ENCODE data around the gene ACTR1A.
A peak's percentile ranks its signal among the peaks of the same experiment; 100 is the strongest.
"Not testable (repeated sequence)": the region's sequence is repeated elsewhere in the genome, so short reads cannot be mapped to it uniquely, and the experiment has no call there.

The ACTR1A gene

DNA sequence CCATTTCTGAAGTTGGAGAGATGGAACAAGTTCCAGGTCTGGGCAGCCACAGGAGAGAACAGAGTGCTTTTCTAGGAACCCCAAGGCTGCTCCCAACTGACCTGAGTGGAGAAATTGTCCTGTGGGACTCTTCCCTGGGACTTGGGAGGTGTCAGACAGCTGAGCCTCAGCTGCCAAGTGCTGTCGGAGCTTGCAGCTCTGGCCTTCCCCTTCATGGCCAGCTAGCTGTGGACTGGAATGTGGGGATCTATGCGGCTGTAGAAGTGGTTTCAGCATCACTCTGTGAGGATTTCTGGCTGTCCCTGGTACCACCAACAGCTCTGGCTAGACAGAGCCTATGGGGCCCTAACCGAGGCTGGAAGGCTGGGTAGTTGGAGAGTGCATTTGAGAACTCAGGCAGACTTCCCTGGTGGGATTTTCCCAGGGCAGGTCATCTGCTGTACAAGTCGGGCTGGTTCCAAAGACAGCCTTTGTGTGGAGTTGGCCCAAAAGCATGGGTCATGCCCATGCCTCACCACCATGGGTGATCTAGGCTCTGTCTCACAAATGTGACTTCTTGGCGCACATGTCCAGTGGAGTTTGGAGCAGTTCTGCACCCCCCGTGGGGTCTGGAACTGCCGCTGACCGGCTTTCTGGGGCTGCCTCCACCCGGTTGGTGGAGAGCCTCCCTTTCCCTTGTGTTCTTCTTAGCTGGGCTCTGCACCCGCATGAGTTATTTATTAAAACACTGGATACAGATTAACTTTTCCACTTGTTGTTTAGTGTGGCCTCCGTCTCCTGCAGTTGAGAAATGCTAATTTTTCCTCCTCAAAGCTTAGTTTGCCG, 12.2 kb upstream of the ACTR1A start:
- no peak for FAIRE-seq

DNA sequence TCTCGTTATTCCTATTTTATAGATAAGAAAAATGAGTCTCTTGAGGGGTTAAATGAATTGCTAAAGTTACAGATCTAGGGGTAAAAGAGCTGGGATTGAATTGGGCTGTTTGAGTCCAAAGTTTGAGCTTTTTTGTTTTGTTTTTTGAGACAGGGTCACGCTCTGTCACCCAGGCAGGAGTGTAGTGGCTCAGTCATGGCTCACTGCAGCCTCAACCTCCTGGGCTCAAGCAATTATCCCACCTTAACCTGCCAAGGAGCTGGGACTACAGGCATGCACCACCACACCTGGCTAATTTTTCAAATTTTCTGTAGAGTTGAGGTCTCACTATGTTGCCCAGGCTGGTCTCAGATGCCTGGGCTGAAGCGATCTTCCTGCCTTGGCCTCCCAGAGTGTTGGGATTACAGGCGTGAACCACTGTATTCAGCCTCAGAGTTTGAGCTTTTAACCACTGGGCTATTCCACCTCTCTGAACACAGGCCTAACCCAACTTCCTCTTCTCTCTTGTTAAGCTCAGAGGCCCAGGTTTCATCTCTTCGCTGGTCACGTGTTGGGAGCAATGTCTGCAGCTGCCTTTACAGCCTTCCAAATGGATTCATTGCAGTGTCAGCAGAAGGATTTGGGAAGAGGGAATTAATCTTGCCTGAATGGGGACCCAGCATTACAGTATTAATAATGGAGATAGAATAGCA, 9.2 kb upstream of the ACTR1A start:
- FAIRE-seq = no peak

DNA sequence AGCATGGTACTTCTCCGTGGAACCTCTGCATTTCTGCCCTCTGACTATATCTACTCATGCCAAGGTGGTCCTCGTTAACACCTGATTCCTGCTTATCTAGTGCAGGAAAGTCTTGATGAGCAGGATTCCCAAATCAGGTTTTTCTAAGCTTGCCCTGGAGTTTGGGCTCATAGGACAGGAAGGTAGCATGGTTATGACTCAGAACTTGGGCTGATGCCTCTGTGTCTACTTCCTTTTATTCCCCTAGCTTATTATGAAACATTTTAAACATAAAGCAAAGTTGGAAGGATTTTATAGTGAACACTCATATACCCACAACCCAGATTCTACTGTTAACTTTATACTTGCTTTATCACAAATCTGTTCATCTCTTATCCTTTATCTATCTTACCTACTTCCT, 6.9 kb upstream of the ACTR1A start:
- FAIRE-seq = no peak

DNA sequence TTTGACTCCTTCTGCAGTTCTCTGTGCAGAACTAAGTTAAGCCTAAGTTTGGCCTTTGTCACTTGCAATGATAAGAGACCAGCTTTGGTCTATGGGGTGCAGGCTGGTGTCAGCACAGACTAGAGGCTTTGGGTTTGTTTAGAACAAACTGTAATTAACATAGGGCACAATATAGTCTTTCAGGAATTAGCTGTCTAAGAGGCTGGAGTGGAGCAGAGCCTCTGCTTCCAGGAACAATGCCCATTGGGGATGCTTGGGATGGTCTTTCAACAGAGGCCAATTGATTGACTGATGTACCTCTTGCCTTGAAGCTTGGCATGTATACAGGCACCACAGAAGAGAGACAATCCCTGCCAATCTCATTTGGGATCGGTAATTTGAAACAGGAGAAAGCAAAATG, 6.0 kb upstream of the ACTR1A start:
- FAIRE-seq = no peak

DNA sequence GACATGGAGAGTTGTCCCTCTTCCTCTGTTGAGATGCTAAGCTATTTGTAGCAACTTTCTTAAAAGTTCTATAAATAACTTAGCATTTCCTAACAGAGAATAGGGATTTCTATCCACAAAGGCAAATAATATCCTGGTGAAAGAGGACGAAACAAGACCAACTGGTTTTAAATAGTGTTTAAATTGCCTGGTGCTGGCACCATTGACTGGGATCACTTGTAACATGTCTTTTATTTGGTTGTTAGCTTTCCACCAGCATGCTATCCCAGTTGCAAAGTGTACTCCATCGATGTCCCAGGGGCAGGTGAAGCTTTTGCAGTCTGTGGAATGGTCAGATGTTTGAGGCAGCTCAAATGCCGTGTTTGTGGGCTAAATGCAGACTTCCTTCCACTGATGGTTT, 5.0 kb upstream of the ACTR1A start:
- FAIRE-seq = no peak

DNA sequence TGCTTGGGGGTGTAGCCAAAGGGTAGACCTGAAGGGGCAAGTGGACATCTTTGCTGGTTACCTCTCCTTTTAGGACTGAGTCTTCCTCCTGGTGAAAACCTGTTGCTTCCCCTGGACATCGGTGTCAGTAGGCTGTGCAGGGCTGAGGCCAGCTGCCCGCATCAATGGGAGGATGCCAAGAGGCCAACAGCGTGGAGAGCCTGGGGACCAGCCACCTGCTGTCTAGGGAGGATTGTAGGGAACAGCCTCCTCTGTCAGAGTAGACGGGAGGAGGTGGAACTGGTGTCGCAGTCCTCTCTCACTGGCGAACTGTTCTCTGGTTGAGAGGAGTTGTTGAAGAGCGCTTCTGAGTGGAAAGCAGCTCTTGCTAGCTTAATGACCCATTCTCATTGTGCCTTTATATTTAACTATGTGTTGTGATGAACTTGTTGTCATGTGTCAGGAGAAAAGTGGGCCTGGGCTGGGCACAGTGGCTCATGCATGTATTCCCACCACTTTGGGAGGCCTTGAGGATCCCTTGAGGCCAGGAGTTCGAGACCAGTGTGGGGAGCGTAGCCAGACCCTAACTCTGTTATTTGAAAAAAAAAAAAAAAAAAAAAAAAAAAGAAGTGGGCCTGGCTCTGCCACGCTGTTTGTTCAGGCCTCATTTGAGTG, 3.1 kb upstream of the ACTR1A start:
- FAIRE-seq = no peak

DNA sequence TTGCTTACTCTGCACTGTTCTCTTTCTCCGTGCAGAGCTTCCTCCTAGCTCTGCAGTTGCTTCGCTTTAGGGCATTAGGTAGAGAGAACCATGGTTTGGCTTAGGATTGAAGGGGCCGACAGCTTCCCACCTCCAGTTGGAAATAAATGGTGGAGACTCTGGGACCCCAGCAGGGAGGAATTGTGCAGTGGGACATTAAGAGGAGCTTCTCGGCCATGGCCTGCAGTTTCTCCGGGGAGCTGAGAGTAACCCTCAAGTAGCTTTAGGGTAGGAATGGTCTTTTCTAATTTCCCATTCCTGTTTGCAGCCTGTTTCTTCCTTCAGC, 2.4 kb upstream of the ACTR1A start:
- FAIRE-seq = no peak

DNA sequence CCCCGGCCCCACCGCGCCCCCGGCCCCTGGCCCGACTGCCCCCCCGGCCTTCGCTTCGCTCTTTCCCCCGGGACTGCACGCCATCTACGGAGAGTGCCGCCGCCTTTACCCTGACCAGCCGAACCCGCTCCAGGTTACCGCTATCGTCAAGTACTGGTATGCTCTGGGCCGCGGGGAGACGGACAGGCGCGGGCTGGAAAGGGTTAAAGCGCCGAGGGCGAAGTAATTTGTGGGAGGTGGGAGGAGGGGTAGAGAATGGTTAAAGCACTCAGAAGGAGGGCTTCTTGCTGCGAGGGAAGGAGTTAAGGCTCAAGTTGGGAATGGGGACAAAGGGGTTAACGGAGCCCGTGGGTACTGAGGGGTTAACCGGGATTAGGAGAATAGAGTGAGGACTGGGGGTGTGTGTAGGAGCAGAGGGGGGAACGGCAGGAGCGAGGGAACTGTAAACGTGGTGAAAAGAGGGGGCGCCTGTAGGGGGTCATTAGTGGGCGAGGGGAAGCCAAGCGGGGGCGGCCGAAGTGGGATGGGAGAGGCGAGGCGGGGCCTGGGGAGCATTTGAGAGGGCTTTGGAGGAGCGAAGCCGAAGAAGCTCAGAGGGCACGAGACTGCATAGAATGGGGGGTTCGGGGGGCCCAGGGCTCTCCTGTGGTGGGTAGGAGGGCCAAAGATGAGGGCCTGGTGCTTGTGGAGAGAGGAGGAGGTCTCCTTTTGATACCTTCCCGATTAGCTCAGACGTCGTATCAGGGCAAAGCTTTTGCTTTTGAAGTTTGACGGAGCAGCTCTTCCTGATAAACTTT, 1.9 kb upstream of the ACTR1A start:
- FAIRE-seq = no peak

DNA sequence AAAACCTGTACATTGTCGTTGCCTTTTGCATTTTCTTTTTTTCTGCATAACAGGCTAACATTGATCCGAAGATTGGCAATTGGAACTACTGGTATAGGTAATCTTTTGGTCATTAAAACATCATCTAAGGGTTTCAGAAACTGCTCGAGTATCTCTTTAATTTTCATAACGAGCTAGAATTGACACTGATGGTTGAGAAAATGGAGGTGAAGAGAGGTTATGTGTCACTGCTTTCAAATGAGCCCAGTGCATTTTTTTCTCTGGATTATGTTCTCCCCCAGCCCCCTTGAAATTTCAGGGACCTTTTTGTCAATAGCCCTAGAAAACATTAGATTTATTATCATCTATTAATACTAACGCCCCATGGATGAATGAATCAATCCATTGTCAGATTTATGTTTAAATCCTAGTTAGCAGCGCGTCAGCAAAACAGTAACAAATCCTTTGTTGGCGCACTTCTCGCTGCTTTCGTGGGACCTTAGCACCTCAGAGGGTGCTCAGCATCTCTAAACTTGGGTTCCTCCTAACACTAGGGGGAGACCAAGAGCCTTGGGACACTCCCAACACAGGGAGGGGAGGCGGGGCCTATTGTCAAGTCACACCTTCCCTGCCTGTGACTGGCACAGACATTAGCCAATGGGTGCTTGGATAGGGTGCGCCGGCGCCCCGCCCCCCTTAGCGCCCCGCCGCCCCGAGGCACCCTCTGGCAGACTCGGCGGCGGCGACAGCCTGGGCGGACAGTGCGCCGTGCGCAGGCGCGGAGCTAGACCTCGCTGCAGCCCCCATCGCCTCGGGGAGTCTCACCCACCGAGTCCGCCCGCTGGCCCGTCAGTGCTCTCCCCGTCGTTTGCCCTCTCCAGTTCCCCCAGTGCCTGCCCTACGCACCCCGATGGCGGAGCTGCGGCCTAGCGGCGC, 1.0 kb upstream of the ACTR1A start, which contains the start of gene SUFU:
Gene SUFU, plus strand, starts transcription at position 709 of the 915 bp plus-strand sequence. Its CDS starts 181 bp downstream, at position 890.
- peak; percentile 77 for FAIRE-seq

DNA sequence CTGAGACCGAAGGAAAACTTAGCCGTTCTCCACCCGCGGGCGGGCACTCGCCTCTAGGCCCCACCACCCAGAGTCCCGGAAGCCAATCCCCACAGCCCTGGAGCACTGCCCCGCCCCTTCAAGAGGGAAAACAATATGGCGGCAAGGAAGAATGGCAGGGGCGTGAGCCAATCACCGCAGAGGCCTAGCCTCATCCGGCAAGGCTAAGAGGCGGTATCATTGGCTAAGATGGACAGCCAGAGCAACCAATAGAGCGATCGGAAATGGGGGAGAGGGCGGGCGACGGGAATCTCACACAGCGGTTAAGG, 529 bp downstream of the ACTR1A start:
- peak; percentile 96 for FAIRE-seq

DNA sequence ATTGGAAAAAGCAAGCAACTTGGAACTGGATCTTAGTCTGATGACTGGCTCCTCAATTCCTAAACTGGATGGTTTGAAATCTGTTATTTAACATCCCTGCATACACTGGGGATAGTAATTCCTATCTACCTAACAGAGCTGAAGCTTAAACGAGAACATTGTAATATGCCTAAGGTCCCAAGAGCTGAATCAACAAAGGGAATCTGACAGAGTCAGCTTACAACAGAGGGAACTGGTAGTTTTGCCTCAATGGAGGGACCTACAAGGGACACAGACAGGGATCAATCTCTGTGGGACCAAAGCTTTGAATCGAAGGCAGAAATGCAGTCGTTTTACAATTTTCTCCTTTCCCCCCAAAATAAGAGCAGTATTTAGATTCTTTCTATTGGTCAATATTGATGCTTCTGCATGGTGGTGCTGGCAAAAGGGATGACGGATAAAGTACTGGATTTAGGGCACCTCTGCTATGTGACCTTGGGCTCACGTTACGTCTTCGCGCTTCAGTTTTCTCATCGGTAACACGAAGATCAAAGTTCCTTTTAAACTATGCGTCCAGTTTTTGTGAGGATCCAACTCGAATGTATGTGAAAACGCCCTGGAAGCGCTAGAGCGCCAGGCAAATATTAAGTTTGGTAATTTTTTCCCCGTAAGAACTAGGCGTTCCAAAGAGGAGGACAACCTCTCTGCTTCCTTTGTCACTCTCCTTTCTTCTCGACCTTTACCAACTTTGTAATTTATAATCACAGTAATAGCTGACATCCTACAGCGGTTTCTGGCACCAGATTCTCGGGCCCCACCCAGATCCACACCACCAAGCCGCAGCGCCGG, 1.1 kb downstream of the ACTR1A start:
- no peak for FAIRE-seq

DNA sequence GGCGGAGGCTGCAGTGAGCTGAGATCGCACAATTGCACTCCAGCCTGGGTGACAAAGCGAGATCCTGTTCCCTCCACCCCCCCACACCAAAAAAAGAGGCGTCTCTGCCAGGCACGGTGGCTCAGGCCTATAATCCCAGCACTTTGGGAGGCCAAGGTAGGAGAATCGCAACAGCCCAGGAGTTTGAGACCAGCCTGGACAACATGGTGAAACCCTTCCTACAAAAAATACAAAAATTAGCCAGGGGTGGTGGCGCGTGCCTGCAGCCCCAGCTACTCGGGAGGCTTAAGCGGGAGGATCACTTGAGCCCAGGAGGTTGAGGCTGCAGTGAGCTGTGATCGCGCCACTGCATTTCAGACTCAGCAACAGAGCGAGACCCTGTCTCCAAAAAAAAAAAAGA, 1.8 kb downstream of the ACTR1A start:
- FAIRE-seq = not testable (repeated sequence)

DNA sequence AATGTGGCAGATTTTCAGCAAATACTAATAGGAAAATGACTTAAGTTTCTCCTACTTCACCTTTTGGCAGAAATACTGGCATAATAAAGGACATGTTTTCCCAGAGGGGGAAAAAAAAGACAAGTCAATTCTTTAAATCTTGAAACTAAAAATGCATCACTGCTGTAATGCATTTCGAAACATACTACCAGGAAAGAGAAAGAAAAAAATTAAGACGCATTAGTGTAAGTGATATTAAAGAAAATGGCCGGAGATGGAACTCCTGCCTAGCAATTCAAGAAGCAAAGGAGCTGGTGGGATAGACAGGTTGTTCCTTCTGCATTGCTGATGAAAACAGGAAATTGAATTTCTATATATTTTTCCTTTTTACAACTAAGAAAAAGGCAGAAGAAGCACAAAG, 3.2 kb downstream of the ACTR1A start:
- no peak for FAIRE-seq

DNA sequence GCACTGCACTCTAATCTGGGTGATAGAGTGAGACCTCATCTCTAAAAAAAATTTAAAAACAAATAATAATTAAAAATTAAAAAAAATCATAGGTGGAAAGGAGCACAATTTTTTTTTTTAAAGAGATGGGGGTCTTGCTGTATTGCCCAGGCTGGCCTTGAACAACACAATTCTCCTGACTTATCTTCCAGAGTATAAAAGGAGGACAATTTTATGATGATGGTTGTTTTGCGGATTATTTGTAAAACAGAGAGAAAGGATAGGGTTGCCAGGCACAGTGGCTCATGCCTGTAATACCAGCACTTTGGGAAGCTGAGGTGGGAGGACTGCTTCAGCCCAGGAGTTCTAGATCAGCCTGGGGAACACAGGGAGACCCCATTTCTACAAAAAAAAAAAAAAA, 5.0 kb downstream of the ACTR1A start:
- FAIRE-seq = no peak

DNA sequence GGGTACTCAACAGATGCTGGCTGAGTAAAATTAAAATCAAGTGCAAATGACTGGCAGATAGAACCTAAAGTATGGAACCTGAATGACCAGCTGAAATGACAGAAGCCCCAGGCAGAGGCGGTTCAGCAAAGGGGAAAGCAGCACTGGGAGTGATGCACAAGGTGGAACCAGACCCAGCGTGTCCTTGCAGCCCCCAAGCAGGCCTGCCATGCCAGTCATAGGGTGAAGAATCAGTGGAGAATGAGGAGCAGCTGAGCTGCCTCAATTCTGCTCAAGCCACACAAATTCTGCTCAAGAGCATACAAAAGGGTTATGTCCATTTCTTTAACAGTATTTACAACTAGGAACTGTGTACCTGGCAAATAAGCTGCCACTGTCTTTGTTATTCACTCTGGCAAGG, 8.7 kb downstream of the ACTR1A start:
- FAIRE-seq = no peak

DNA sequence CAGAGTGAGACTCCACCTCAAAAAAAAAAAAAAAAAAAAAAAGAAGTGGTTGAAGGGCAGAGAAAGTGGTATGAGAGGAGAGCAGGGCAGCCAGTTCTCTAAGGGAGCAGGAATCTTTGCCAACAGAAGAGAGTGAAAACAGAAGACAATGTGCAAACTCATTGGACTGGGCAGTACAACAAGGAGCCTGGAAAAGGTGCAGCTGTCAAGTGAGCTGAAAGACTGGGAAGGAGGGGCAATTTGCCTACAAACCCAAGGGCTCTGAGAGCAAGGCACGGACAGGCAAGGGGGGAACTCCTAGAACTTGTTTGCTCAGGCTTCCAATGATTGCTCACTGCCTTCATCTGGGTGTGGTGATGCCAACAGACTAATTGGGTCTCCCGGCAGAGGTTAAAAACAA, 9.5 kb downstream of the ACTR1A start:
- no peak for FAIRE-seq

DNA sequence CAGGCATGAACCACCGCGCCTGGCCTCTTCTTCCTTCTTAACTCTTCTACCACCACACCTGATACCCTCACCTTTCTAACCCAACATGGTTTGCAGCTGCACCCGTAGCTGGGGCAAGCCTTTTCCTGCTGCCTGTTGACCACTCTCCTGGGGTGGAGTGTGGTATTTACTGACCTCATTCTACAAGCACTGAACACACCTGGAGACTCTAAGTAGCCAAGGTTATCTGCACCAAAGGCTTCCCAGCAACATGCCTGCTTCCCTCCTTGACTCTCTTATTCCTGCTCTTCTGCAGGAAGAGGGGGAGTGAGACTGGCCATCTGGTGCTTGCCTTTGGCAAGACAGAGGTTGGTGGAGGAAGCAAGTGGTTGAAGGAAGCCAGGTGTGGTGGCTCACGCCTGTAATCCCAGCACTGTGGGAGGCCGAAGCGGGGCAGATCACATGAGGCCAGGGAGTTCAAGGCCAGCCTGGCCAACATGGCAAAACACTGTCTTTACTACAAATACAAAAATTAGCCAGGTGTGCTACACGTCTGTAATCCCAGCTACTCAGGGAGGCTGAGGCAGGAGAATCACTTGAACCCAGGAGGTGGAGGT, 10.1 kb downstream of the ACTR1A start:
- FAIRE-seq = no peak

DNA sequence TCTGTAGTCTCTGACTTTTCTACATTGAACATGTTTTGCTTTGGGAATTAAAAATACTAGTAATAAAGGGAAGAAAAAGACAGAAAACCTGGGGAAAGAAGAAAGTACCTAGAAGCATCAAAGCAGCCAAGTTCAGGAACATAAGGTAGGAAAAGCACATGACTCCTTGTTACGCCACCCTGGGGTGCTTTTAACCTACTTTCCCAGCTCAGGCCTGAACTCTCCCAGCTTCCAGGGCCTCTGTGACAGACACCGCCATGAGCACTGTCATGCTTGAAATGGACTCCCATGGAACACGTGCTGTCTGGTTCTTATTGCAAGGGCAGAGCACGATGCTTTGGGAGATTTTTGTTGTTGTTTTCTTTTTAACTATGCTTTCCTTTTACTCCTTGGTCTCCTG, 11.4 kb downstream of the ACTR1A start:
- FAIRE-seq = no peak

DNA sequence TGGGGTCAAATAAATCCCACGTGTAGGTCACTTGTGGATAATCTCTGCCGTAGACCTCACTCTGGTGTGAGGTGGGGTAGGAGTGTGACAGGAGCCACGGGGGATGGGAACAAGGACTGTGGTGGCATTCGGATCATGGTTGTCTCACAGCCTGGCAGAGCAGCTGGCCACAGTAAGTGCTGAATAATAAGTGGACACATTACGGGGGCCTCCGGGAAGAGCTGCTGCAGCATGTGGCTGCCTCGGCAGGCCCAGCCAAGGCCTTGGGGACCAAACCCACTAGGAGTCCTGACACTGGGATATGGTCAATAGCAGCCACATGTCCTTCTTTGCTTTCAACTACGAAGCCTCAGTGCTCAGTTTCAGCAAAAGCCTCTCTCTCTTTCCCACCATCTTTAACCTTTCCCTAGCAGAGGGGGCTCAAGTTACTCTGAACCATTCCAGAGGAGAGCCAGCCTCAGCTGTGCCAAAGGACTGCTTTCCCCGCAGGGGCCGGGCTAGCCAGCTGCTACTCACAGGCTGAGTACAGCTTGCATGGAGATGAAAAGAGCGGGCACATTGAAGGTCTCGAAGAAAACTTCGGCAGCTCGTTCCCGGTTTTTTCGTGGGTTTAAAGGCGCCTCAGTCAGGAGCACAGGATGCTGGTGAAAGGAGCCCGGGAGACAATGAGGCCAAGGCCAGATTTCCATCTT, 17.3 kb downstream of the ACTR1A start:
- FAIRE-seq = no peak

DNA sequence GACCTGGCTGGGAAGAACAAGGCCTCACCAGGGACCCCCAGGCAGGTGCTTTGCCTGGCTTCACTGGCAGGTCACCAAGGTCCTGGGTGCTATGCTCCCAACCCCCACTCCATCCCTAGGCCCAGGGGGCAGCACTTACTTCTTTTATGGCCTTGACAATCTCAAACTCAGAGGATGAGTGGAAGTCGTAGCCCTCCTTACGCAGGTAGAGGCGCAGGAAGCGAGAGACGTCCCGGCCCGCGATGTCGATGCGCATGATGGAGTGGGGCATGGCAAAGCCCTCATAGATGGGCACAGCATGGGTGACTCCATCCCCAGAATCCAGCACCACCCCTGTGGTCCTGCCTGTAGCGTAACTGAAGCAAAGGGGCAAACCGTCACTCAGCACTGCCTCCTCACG, 18.5 kb downstream of the ACTR1A start:
- no peak for FAIRE-seq
